SH-SY5Y (cell line): ENCODE data around the gene NCBP2L.

Experiments
- GATA2 ChIP-seq: IDR thresholded peaks from 2 replicates; pipeline ENCODE4 v1.6.1; 2011; ENCODE audit warnings: mild to moderate bottlenecking, low read depth, low read length
- GATA3 ChIP-seq: IDR thresholded peaks from 2 replicates; pipeline ENCODE4 v1.6.1; 2011; ENCODE audit warnings: low read depth, mild to moderate bottlenecking, low read length, moderate library complexity

GRCh38 chrX:107780525-107780924, 3.0 kb downstream of the NCBP2L start:
- TF ChIP-seq GATA2 (no peak), GATA3 (no peak)
